Kidney (tissue), 14 donors: ENCODE results near the gene ZNF230. TPM values are rescaled to one million over a fixed set of nuclear protein-coding genes. Genes with fewer than 3 reads are reported as not detected.
A peak's percentile ranks its signal among the peaks of the same experiment; 100 is the strongest.

Experiments used
- DNase-seq, 5 donors: peaks; one replicate each; pipeline ENCODE4 v3.0.0-alpha.2; 2013 to 2020
- FAIRE-seq: peaks from 2 replicates; lab custom pipeline; 2012; peaks lifted over from hg19 to GRCh38; lab: Jason Lieb, UNC
- H3K27ac ChIP-seq, 2 donors: one replicate each; pipeline ENCODE4 v1.7.0; 2013; ENCODE audit warnings: low read depth in 2 of 2, low read length in 2 of 2, inconsistent platforms in 1 of 2
- H3K27me3 ChIP-seq: one replicate; pipeline ENCODE4 v1.7.1; 2013; ENCODE audit warnings: low read length, inconsistent platforms; ENCODE audit not compliant: control insufficient read depth, insufficient read depth
- H3K36me3 ChIP-seq, 3 donors: one replicate each; pipeline versions ENCODE4 v1.7.0 to v1.7.1; 2013; ENCODE audit warnings: low read length in 3 of 3, control low read depth in 1 of 3, inconsistent platforms in 1 of 3; ENCODE audit not compliant: insufficient read depth in 3 of 3, control insufficient read depth in 2 of 3
- H3K4me1 ChIP-seq, 3 donors: one replicate each; pipeline versions ENCODE4 v1.7.0 to v1.7.1; 2013; ENCODE audit warnings: low read length in 3 of 3, inconsistent platforms in 1 of 3, low read depth in 1 of 3; ENCODE audit not compliant: control insufficient read depth in 2 of 3, insufficient read depth in 2 of 3
- H3K4me3 ChIP-seq, 3 donors: one replicate each; pipeline versions ENCODE4 v1.7.0 to v1.8.1; 2013; ENCODE audit warnings: low read length in 3 of 3, control low read depth in 1 of 3, inconsistent platforms in 1 of 3
- H3K9ac ChIP-seq, 3 donors: one replicate each; pipeline versions ENCODE4 v1.7.0 to v1.7.1; 2013; ENCODE audit warnings: low read length in 3 of 3, control low read depth in 1 of 3, inconsistent platforms in 1 of 3
- H3K9me3 ChIP-seq, 3 donors: one replicate each; pipeline versions ENCODE4 v1.7.0 to v1.7.1; 2013; ENCODE audit warnings: low read length in 3 of 3, control low read depth in 1 of 3, inconsistent platforms in 1 of 3; ENCODE audit not compliant: control insufficient read depth in 2 of 3, insufficient read depth in 1 of 3
- intact Hi-C: fragments of 100-400 bp; cut with DNase I; formaldehyde crosslinking; loops from one replicate; pipeline ENCODE4 v1.11.1; 2022
- polyA plus RNA-seq: library from polyadenylated mRNA; stranded (reverse); fragments of 350-450 nt; fragmentation: Illumina TruSeq; extraction: RNeasy Lipid Tissue Mini Kit (QIAGEN cat#74804); gene quantifications from one replicate; pipeline ENCODE4 v1.2.3, GENCODE V29; 2014; ENCODE audit warnings: low read depth, low replicate concordance; ENCODE audit not compliant: insufficient read depth
- total RNA-seq: library from RNA; stranded (reverse); fragmentation: NEBNext Ultra II Directional; extraction: Animal tissue kit (Norgen Biotek cat#: 25700); gene quantifications from one replicate; pipeline ENCODE4 v1.2.1, GENCODE V29; 2021
- TF ChIP-seq, protein P1 (sequence below): IDR thresholded peaks from 3 replicates; pipeline ENCODE4 v1.5.1; 2012; ENCODE audit warnings: mild to moderate bottlenecking, moderate library complexity, borderline replicate concordance; ENCODE audit not compliant: insufficient read depth; ENCODE audit errors: extremely low read depth
- donor health status: control.
- donor health status: control.
- donor health status: control.
- donor health status: control.
- donor health status: control.
- donor health status: DM: yes; HTN: yes; CAD: no.
- donor health status: Normal renal cell carcinoma (clear cell type).

The ZNF230 gene
- total and polyA plus RNA-seq, 2 donors from 2014 or later: 1.6 to 7.1 TPM

DNA sequence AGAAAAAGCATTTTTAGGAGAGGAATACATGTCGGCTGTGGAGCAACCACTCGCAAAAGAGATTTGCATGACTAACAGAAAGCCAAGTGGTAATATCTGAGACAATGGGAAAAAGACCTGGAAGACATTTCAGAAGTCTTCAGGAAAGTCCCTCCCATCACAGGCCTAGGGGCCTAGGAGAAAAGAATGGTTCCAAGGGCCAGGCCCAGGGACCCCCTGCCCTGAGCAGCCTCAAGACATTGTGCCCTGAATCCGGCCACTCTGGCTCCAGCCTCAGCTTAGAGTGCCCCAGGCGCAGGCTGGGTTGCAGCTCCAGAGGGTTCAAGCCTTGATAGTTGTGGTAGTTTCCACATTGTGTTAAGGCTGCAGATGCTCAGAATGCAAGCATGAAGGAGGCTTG lies 42.3 kb upstream of the ZNF230 start:
- intact Hi-C loops: no loop called here

DNA sequence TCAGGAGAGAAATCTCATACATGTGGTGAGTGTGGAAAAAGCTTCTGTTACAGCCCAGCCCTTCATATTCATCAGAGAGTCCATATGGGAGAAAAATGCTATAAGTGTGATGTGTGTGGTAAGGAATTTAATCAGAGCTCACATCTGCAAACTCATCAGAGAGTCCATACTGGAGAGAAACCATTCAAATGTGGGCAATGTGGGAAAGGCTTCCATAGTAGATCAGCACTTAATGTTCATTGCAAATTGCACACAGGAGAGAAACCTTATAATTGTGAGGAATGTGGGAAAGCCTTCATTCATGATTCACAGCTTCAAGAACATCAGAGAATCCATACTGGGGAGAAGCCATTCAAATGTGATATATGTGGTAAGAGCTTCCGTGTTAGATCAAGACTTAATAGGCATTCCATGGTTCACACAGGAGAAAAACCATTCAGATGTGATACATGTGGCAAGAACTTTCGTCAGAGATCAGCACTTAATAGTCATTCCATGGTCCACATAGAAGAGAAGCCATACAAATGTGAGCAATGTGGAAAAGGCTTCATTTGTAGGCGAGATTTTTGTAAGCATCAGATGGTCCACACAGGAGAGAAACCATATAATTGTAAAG lies 36.6 kb upstream of the ZNF230 start:
- Histone ChIP-seq H3K9me3 (peaks cover 27 to 88% (median 71%) of the 10 kb centered on the region in 3 donors), H3K27me3 (no peaks in the 10 kb centered on the region), H3K27ac (no peak overlapping the region), H3K4me3 (peak overlapping the region in 2 of 3 donors; percentile 32 to 46), H3K9ac (no peak overlapping the region), H3K4me1 (no peaks in the 10 kb centered on the region), H3K36me3 (peaks cover 33 to 38% (median 38%) of the 10 kb centered on the region in 3 donors)
- DNase-seq (no peak), FAIRE-seq (no peak)
- TF ChIP-seq, protein P1, sequence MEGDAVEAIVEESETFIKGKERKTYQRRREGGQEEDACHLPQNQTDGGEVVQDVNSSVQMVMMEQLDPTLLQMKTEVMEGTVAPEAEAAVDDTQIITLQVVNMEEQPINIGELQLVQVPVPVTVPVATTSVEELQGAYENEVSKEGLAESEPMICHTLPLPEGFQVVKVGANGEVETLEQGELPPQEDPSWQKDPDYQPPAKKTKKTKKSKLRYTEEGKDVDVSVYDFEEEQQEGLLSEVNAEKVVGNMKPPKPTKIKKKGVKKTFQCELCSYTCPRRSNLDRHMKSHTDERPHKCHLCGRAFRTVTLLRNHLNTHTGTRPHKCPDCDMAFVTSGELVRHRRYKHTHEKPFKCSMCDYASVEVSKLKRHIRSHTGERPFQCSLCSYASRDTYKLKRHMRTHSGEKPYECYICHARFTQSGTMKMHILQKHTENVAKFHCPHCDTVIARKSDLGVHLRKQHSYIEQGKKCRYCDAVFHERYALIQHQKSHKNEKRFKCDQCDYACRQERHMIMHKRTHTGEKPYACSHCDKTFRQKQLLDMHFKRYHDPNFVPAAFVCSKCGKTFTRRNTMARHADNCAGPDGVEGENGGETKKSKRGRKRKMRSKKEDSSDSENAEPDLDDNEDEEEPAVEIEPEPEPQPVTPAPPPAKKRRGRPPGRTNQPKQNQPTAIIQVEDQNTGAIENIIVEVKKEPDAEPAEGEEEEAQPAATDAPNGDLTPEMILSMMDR: no peak
- intact Hi-C loops: no loop called here

More for the DNA sequence above, 42.3 kb upstream of the ZNF230 start:
- peaks cover 10 to 70% (median 29%) of the 10 kb centered on the region in 3 donors for H3K9me3 ChIP-seq
- DNase-seq (no peak), FAIRE-seq (no peak)
- H3K4me3 ChIP-seq: no peak overlapping the region
- TF ChIP-seq, protein P1: no peak
- no peaks in the 10 kb centered on the region for H3K4me1 ChIP-seq
- no peak overlapping the region for H3K27ac ChIP-seq
- H3K27me3 ChIP-seq: no peaks in the 10 kb centered on the region
- peaks cover 11 to 20% (median 16%) of the 10 kb centered on the region in 3 donors for H3K36me3 ChIP-seq
- no peak overlapping the region for H3K9ac ChIP-seq

DNA sequence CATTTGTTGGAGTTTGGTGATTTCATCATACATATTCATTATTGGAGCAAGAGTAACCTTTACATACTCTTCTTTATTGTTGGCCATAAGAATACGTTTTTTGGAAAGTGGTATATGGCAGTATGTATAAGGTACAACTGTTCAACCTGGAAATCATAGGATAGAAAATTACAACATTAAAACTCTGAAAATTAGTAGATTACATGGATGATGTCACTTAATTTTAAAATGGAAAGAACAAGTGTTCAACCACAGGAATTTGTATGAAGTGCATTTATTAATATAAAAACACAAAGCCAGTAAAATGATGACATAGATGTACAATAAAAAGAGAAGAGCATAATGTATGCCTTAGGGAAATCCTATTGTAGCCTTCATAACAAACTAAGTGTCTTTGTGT lies 26.0 kb upstream of the ZNF230 start:
- FAIRE-seq: no peak

More for the DNA sequence above, 26.0 kb upstream of the ZNF230 start:
- no peak overlapping the region for H3K27ac ChIP-seq
- H3K4me1 ChIP-seq: no peaks in the 10 kb centered on the region
- TF ChIP-seq, protein P1: no peak
- no peaks in the 10 kb centered on the region for H3K36me3 ChIP-seq
- no peak overlapping the region for H3K4me3 ChIP-seq
- H3K9me3 ChIP-seq: peaks cover 0 to 77% (median 18%) of the 10 kb centered on the region in 3 donors
- no peak overlapping the region for H3K9ac ChIP-seq
- no peaks in the 10 kb centered on the region for H3K27me3 ChIP-seq
- intact Hi-C loops: no loop called here
- DNase-seq: no peak
